Measurements from ENCODE around the gene RIC8A. TPM values are rescaled to one million over a fixed set of nuclear protein-coding genes. Genes with fewer than 3 reads are reported as not detected.

Gene RIC8A
- polyA plus RNA-seq, 4 donors: 73.5 to 97.6 (median 81.7) TPM

GRCh38 chr11:203945-204586 lies 3.4 kb upstream of the RIC8A start:
- no peak for DNase-seq (ENCODE audit: low read depth in 4 of 4, low spot score in 3 of 4)

- DNase-seq (ENCODE audit: low read depth in 4 of 4, low spot score in 3 of 4): no peak
These were observed 2.9 kb upstream of the RIC8A start for GRCh38 chr11:204587-205109.

GRCh38 chr11:205221-206001 lies 2.1 kb upstream of the RIC8A start:
- no peak for DNase-seq (ENCODE audit: low read depth in 4 of 4, low spot score in 3 of 4)

- no peak for DNase-seq (ENCODE audit: low read depth in 4 of 4, low spot score in 3 of 4)
These were observed 1.5 kb upstream of the RIC8A start for GRCh38 chr11:206002-206384.

- no peak for DNase-seq (ENCODE audit: low read depth in 4 of 4, low spot score in 3 of 4)
These were observed 841 bp upstream of the RIC8A start for GRCh38 chr11:206526-207207.

- no peak for DNase-seq (ENCODE audit: low read depth in 4 of 4, low spot score in 3 of 4)
These were observed 314 bp downstream of the RIC8A start for GRCh38 chr11:207863-208180.

GRCh38 chr11:208181-208916 lies 841 bp downstream of the RIC8A start:
- DNase-seq (ENCODE audit: low read depth in 4 of 4, low spot score in 3 of 4): peak; percentile 69 to 80 (median 75)

- DNase-seq (ENCODE audit: low read depth in 4 of 4, low spot score in 3 of 4): no peak
These were observed 1.4 kb downstream of the RIC8A start for GRCh38 chr11:208917-209260.

GRCh38 chr11:209275-210121 lies 2.0 kb downstream of the RIC8A start:
- no peak for DNase-seq (ENCODE audit: low read depth in 4 of 4, low spot score in 3 of 4)

GRCh38 chr11:210122-210802 lies 2.8 kb downstream of the RIC8A start:
- DNase-seq (ENCODE audit: low read depth in 4 of 4, low spot score in 3 of 4): no peak

GRCh38 chr11:210803-211180 lies 3.3 kb downstream of the RIC8A start:
- no peak for DNase-seq (ENCODE audit: low read depth in 4 of 4, low spot score in 3 of 4)

GRCh38 chr11:211295-211694 lies 3.8 kb downstream of the RIC8A start:
- no peak for DNase-seq (ENCODE audit: low read depth in 4 of 4, low spot score in 3 of 4)

- DNase-seq (ENCODE audit: low read depth in 4 of 4, low spot score in 3 of 4): no peak
These were observed 4.2 kb downstream of the RIC8A start for GRCh38 chr11:211741-212140.

GRCh38 chr11:212150-213100 lies 4.9 kb downstream of the RIC8A start:
- no peak for DNase-seq (ENCODE audit: low read depth in 4 of 4, low spot score in 3 of 4)

- no peak for DNase-seq (ENCODE audit: low read depth in 4 of 4, low spot score in 3 of 4)
These were observed 5.6 kb downstream of the RIC8A start for GRCh38 chr11:213111-213510.

- no peak for DNase-seq (ENCODE audit: low read depth in 4 of 4, low spot score in 3 of 4)
These were observed 6.6 kb downstream of the RIC8A start for GRCh38 chr11:214083-214482.

- DNase-seq (ENCODE audit: low read depth in 4 of 4, low spot score in 3 of 4): no peak
These were observed 8.1 kb downstream of the RIC8A start for GRCh38 chr11:215581-216037.
